Measurements from ENCODE around the gene TMC3. TPM values are rescaled to one million over a fixed set of nuclear protein-coding genes. Genes with fewer than 3 reads are reported as not detected.

TMC3 gene
- total and polyA plus RNA-seq, 9 of the 15 experiments (the other 6 are each of a cell fraction or from before 2014, with no cell fraction given): 0.01 to 0.14 TPM; not detected in 7

GRCh38 chr15:81346611-81347010, 27.4 kb downstream of the TMC3 start:
- H3K27me3 ChIP-seq (ENCODE audit: control insufficient read depth in 2 of 2, insufficient read depth in 2 of 2, low read length in 2 of 2): peaks cover 2 to 29% of the 10 kb centered on the region in 2 experiments; a peak in 4 of 5 replicates
- no peaks in the 10 kb centered on the region for H3K9me3 ChIP-seq (replicated peaks; ENCODE audit: control insufficient read depth, insufficient read depth, low read depth, low read length)
- in situ Hi-C loops (cut with MboI): no loop called here
- ATAC-seq (no peak), FAIRE-seq (no peak), DNase-seq (ENCODE audit: extremely low read depth in 1 of 4, low spot score in 3 of 4) (no peak)
- H3K4me2 ChIP-seq (ENCODE audit: insufficient read depth, low read length): no peak overlapping the region
- no peaks in the 10 kb centered on the region for H3K9me1 ChIP-seq (ENCODE audit: control insufficient read depth, insufficient read depth, low read length)
- H3K79me2 ChIP-seq (ENCODE audit: control insufficient read depth, insufficient read depth, low read length): no peaks in the 10 kb centered on the region
- 0% methylated on average over 2 of the region's 2 CpGs for WGBS (ENCODE audit: insufficient coverage, low coverage, missing lambda C conversion rate)
- intact Hi-C loops (cut with micrococcal nuclease): no loop called here
- H3K4me3 ChIP-seq: no peak overlapping the region
- H4K20me1 ChIP-seq (replicated peaks; ENCODE audit: control insufficient read depth, insufficient read depth, low read length): no peaks in the 10 kb centered on the region; the same call in 1 of the 2 replicates
- POLR2A ChIA-PET: no interaction called here
- H3K4me1 ChIP-seq (replicated peaks in 1 of 2; ENCODE audit: control insufficient read depth in 2 of 2, insufficient read depth in 2 of 2, low read length in 2 of 2): no peaks in the 10 kb centered on the region
- no peak overlapping the region for H3K27ac ChIP-seq (ENCODE audit: extremely low read depth, low read depth, low read length)
- TF ChIP-seq NFRKB (IDR thresholded peaks at IDR 0.05; ENCODE audit: low read depth): no peak
- CTCF ChIA-PET (ENCODE audit: low intra/inter-chr PET ratio): interaction anchor here (0.6 kb wide), 1 partner anchor 547 kb away, joined by 3 read pairs; no protein-coding TSS in a partner anchor
- H3K36me3 ChIP-seq (ENCODE audit: control insufficient read depth, insufficient read depth, low read length): no peaks in the 10 kb centered on the region
- BruUV-seq (replicated peaks): no TSS peak
- no peak overlapping the region for H2AFZ ChIP-seq (ENCODE audit: low read depth, low read length)
- H3K9ac ChIP-seq (ENCODE audit: insufficient read depth in 1 of 2, low read depth in 2 of 2, low read length in 2 of 2): no peak overlapping the region

GRCh38 chr15:81343371-81343770, 30.6 kb downstream of the TMC3 start:
- Histone ChIP-seq H3K27me3 (ENCODE audit: control insufficient read depth in 2 of 2, insufficient read depth in 2 of 2, low read length in 2 of 2) (peaks cover 2 to 24% of the 10 kb centered on the region in 2 experiments; a peak in 4 of 5 replicates), H3K79me2 (ENCODE audit: control insufficient read depth, insufficient read depth, low read length) (no peaks in the 10 kb centered on the region), H3K4me3 (no peak overlapping the region), H4K20me1 (replicated peaks; ENCODE audit: control insufficient read depth, insufficient read depth, low read length) (no peaks in the 10 kb centered on the region; the same call in 1 of the 2 replicates), H3K9ac (ENCODE audit: insufficient read depth in 1 of 2, low read depth in 2 of 2, low read length in 2 of 2) (no peak overlapping the region), H2AFZ (ENCODE audit: low read depth, low read length) (no peak overlapping the region), H3K9me1 (ENCODE audit: control insufficient read depth, insufficient read depth, low read length) (no peaks in the 10 kb centered on the region), H3K27ac (ENCODE audit: extremely low read depth, low read depth, low read length) (no peak overlapping the region), H3K4me2 (ENCODE audit: insufficient read depth, low read length) (no peak overlapping the region), H3K36me3 (ENCODE audit: control insufficient read depth, insufficient read depth, low read length) (no peaks in the 10 kb centered on the region), H3K4me1 (replicated peaks in 1 of 2; ENCODE audit: control insufficient read depth in 2 of 2, insufficient read depth in 2 of 2, low read length in 2 of 2) (no peaks in the 10 kb centered on the region), H3K9me3 (replicated peaks; ENCODE audit: control insufficient read depth, insufficient read depth, low read depth, low read length) (no peaks in the 10 kb centered on the region)
- ChIA-PET POLR2A (no interaction called here), CTCF (ENCODE audit: low intra/inter-chr PET ratio) (no interaction called here)
- intact Hi-C loops (cut with micrococcal nuclease): no loop called here
- WGBS (ENCODE audit: insufficient coverage, low coverage, missing lambda C conversion rate): 0% methylated on average over 4 of the region's 4 CpGs
- FAIRE-seq (no peak), ATAC-seq (no peak), DNase-seq (ENCODE audit: extremely low read depth in 1 of 4, low spot score in 3 of 4) (no peak)
- in situ Hi-C loops (cut with MboI): no loop called here
- no TSS peak for BruUV-seq (replicated peaks)
- TF ChIP-seq YBX1 (IDR thresholded peaks at IDR 0.05): no peak
- TF ChIP-seq ZZZ3 (IDR thresholded peaks at IDR 0.05): no peak
- TF ChIP-seq ZNF398 (CRISPR knock-in tag; IDR thresholded peaks at IDR 0.05): no peak
- TF ChIP-seq ZNF407 (IDR thresholded peaks at IDR 0.05; ENCODE audit: low read depth): no peak
- no peak for TF ChIP-seq CHD4 (IDR thresholded peaks at IDR 0.05; ENCODE audit: insufficient read depth, insufficient replicate concordance, low read depth, low read length, poor library complexity, severe bottlenecking)
